Measurements from ENCODE around the gene SGMS1. TPM values are rescaled to one million over a fixed set of nuclear protein-coding genes. Genes with fewer than 3 reads are reported as not detected.
A peak's percentile ranks its signal among the peaks of the same experiment; 100 is the strongest.
"Not testable (repeated sequence)": the region's sequence is repeated elsewhere in the genome, so short reads cannot be mapped to it uniquely, and the experiment has no call there.

Gene SGMS1
- total RNA-seq, 1 experiment from 2014 or later, result 34.5 TPM

- H3K4me3 Mint-ChIP-seq (ENCODE audit: low read depth, unreplicated experiment); H3K4me1 Mint-ChIP-seq (ENCODE audit: low read depth, unreplicated experiment); intact Hi-C loops (cut with micrococcal nuclease; ENCODE audit: unreplicated experiment); DNase-seq; BruUV-seq (replicated peaks); H3K9me3 Mint-ChIP-seq (ENCODE audit: low read depth, unreplicated experiment); H3K27me3 Mint-ChIP-seq (ENCODE audit: unreplicated experiment); H3K36me3 Mint-ChIP-seq (ENCODE audit: insufficient read depth, unreplicated experiment); H3K27ac Mint-ChIP-seq (ENCODE audit: unreplicated experiment); CTCF ChIA-PET: not testable (repeated sequence)
These were observed 35.5 kb upstream of the SGMS1 start for GRCh38 chr10:50659016-50659864.

GRCh38 chr10:50658165-50658564 is 34.4 kb upstream of the SGMS1 start:
- no peak for TF ChIP-seq CTCF (IDR thresholded peaks at IDR 0.05; ENCODE audit: unreplicated experiment)
- H3K27me3 Mint-ChIP-seq (ENCODE audit: unreplicated experiment), result no peaks in the 10 kb centered on the region
- CTCF ChIA-PET, result no interaction called here
- no peak for DNase-seq
- H3K27ac Mint-ChIP-seq (ENCODE audit: unreplicated experiment), result no peak overlapping the region
- H3K36me3 Mint-ChIP-seq (ENCODE audit: insufficient read depth, unreplicated experiment), result no peaks in the 10 kb centered on the region
- H3K4me3 Mint-ChIP-seq (ENCODE audit: low read depth, unreplicated experiment), result no peak overlapping the region
- no peaks in the 10 kb centered on the region for H3K9me3 Mint-ChIP-seq (ENCODE audit: low read depth, unreplicated experiment)
- H3K4me1 Mint-ChIP-seq (ENCODE audit: low read depth, unreplicated experiment), result no peaks in the 10 kb centered on the region
- intact Hi-C loops (cut with micrococcal nuclease; ENCODE audit: unreplicated experiment), result no loop called here
- BruUV-seq (replicated peaks), result no TSS peak

- H3K36me3 Mint-ChIP-seq (ENCODE audit: insufficient read depth, unreplicated experiment), result no peaks in the 10 kb centered on the region
- H3K9me3 Mint-ChIP-seq (ENCODE audit: low read depth, unreplicated experiment), result no peaks in the 10 kb centered on the region
- no peaks in the 10 kb centered on the region for H3K27me3 Mint-ChIP-seq (ENCODE audit: unreplicated experiment)
- no TSS peak for BruUV-seq (replicated peaks)
- CTCF ChIA-PET, result interaction anchor here (0.7 kb wide), 1 partner anchor 290 kb away, joined by 3 read pairs; no protein-coding TSS in a partner anchor
- H3K4me3 Mint-ChIP-seq (ENCODE audit: low read depth, unreplicated experiment), result no peak overlapping the region
- no peaks in the 10 kb centered on the region for H3K4me1 Mint-ChIP-seq (ENCODE audit: low read depth, unreplicated experiment)
- intact Hi-C loops (cut with micrococcal nuclease; ENCODE audit: unreplicated experiment), result loop anchor here (5.0 kb wide), 1 partner anchor 101 kb away; no protein-coding TSS in a partner anchor
- TF ChIP-seq CTCF (IDR thresholded peaks at IDR 0.05; ENCODE audit: unreplicated experiment), result no peak
- no peak for DNase-seq
- H3K27ac Mint-ChIP-seq (ENCODE audit: unreplicated experiment), result no peak overlapping the region
These were observed 30.0 kb upstream of the SGMS1 start for GRCh38 chr10:50653758-50654157.

GRCh38 chr10:50653142-50653541 is 29.4 kb upstream of the SGMS1 start:
- peak; percentile 10 for DNase-seq

More at GRCh38 chr10:50653142-50653541, 29.4 kb upstream of the SGMS1 start:
- H3K27ac Mint-ChIP-seq (ENCODE audit: unreplicated experiment), result no peak overlapping the region
- intact Hi-C loops (cut with micrococcal nuclease; ENCODE audit: unreplicated experiment), result loop anchor here (5.0 kb wide), 1 partner anchor 101 kb away; no protein-coding TSS in a partner anchor
- H3K4me3 Mint-ChIP-seq (ENCODE audit: low read depth, unreplicated experiment), result no peak overlapping the region
- H3K9me3 Mint-ChIP-seq (ENCODE audit: low read depth, unreplicated experiment), result no peaks in the 10 kb centered on the region
- CTCF ChIA-PET, result no interaction called here
- no peaks in the 10 kb centered on the region for H3K4me1 Mint-ChIP-seq (ENCODE audit: low read depth, unreplicated experiment)
- no peaks in the 10 kb centered on the region for H3K27me3 Mint-ChIP-seq (ENCODE audit: unreplicated experiment)
- TF ChIP-seq CTCF (IDR thresholded peaks at IDR 0.05; ENCODE audit: unreplicated experiment), result peak; percentile 18
- BruUV-seq (replicated peaks), result no TSS peak
- H3K36me3 Mint-ChIP-seq (ENCODE audit: insufficient read depth, unreplicated experiment), result no peaks in the 10 kb centered on the region
